Amniotic epithelial cell (primary cell): ENCODE measurements around the gene AMBP.

Experiments
- DNase-seq: peaks from one replicate; pipeline ENCODE4 v3.0.0-alpha.2; 2010; ENCODE audit warnings: low read depth

AMBP gene

GRCh38 chr9:114072184-114073140 lies 5.6 kb downstream of the AMBP start:
- DNase-seq = no peak

- DNase-seq = no peak
These were observed 6.8 kb downstream of the AMBP start for GRCh38 chr9:114071197-114071795.

- no peak for DNase-seq
These were observed 7.7 kb downstream of the AMBP start for GRCh38 chr9:114070188-114071103.

- no peak for DNase-seq
These were observed 8.5 kb downstream of the AMBP start for GRCh38 chr9:114069476-114070187.

DNA sequence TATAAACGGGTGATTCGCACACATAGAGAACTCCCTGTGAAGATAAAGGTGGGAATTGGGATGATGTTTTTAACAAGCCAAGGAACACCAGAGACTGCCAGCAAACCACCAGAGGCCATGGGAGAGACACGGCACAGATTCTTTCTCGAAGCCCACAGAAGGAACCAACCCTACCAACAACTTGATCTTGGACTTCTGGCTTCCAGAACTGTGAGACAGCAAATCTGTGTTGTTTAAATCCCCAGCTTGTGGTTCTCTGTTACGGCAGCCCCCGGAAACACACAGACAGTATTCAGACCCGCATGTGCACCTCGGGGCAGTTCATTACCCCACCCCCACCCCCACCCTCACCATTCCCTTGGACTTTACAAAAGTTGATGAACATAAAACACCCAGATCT lies 12.8 kb downstream of the AMBP start:
- no peak for DNase-seq

DNA sequence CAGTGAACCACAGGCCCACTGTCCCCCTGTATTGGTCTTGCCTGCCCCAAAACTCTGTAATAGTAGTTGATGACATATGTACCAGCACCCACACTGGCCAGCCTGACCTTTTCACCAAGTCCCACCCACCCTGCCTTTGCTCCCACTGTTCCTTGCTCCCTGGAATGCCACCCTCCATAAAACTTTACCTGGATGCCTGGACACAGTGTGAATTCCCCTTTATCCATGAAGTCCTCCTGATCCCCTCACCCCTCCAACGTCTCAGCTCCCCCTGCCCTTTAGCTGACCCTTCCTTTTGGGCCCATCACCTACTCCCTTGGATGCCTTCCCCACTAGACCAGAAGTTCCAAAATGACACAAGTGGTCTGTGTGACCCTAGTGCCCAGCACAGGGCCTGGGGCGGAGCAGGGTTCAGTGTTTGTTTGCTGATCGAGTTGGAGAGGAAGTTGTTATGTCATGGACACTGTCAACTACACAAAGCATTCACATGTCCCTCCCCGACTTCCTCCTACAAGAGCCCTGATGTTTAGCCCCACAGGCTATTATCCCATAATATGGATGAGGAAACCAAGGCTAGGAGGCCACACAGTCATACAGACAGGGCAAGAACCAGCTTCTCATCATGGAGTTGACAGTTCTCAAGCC lies 16.1 kb downstream of the AMBP start:
- DNase-seq = no peak

- DNase-seq = no peak
These were observed 16.8 kb downstream of the AMBP start for GRCh38 chr9:114061292-114061691.

DNA sequence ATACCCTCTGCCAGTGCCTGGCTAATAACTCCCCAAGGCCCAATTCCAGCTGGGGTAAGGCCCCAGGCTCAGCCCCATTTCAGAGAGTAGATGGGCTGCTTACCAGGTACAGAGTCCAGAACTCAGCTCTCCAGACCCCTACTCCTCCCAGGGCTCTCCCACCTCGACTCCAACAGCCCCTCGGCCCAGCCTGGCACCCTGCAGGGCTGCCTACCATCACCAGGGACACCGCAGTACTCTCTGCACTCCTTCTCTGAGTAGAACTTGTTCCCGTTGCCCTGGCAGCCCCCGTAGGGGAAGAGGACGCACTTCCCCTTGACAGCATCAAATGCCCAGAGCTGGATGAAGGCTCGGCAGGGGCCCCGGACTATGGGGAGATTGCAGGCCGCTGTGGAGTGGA lies 17.4 kb downstream of the AMBP start:
- DNase-seq = no peak

- no peak for DNase-seq
These were observed 18.0 kb downstream of the AMBP start for GRCh38 chr9:114060070-114060469.

GRCh38 chr9:114059047-114059803 lies 18.9 kb downstream of the AMBP start:
- no peak for DNase-seq

DNA sequence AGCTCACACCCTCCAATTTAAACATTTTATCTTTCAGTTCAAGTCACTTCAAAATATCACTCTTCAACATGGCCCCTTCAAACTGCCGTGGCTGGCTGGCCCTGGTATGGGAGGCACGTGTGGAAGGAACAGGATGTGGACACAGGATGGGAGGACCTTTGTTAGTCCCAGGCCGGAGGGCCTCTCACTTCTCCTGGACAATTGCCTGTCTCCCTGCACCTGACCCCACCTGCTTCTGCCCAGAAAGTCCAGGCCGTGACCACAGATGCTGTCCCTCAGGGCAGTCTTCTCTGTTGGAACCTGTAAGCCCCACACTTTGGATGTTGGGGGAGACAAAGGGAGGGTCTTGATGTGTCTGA lies 19.4 kb downstream of the AMBP start:
- DNase-seq = no peak

DNA sequence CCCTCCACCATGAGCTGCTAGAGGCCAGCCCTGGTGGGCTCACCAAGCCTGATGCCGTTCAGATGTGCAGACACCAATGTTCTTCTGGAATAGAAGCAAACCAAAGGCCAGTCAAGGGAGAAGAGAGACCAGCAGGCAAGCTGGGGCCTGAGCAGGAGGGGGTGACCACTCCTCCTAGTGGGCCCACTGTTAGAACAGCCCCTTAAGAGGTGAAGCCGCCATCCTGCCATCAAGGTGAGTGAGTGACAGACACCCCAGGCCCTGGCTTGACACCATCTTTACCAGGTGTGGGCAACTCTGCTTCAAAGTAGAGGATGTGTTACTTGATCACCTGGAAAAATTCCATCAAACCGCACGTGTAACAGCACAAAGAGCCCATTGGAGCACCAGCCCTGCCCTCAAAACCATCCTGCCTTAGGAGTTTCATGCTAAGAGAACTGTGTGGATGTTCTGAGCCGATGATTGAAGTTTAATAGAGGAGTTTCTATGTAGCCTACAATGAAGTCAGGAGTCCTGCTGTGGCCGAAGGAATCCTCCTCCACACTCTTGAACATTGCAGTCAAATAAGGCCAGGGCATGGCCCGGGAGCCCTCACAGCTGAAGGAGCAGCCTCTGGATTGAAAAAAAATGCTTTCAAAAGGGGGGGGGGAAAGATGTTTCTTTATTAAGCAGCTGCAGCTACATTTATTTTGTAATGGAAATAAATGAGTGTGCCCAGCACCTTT lies 20.8 kb downstream of the AMBP start:
- DNase-seq = no peak

GRCh38 chr9:114056527-114056926 lies 21.6 kb downstream of the AMBP start:
- DNase-seq = no peak

DNA sequence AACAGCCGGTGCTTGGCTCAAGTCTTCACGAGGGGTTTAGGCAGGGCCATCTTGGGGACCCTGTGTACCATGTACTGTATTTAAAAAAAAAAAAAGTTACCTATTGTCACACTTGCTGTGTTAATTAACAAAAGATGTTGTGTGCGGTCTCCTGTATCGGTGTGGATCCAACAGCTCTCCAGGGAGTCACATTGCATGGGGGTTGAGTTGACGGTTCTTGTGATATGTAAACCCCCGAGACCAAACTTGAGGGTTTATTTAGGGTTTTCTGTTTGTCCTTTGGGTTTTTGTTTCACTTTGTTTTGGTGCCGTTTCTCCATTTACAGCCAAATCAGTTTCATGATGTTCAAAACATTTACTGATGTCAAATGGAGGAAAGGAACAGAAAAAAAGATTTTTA lies 22.2 kb downstream of the AMBP start:
- no peak for DNase-seq

GRCh38 chr9:114055061-114055460 lies 23.0 kb downstream of the AMBP start:
- DNase-seq = no peak

DNA sequence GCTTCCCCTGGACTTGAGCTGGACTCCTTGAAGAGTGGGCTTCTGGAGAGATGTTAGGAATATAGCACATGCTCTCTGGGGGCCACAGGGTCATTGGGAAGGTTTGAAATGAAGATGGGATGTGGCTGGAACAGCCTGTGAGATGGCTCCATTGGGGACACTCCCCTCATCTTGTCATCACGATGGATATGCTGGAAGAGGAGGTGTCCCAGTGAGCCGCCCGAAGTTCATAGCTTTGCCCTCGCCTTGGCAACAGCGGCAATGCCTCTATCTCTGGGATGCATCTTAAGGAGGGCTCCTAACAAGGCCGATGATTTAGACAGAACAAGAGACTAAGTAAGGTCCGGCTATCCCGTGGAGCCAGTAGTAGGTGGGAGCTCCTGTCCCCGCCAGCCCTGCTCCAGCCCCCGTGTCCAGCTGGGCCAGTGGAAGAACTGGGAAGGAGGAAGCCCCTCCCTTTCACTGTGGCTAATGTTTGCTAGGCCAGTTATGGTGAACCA lies 23.9 kb downstream of the AMBP start:
- no peak for DNase-seq

- DNase-seq = no peak
These were observed 24.7 kb downstream of the AMBP start for GRCh38 chr9:114053246-114054005.

GRCh38 chr9:114051706-114052105 lies 26.4 kb downstream of the AMBP start:
- no peak for DNase-seq

- no peak for DNase-seq
These were observed 26.8 kb downstream of the AMBP start for GRCh38 chr9:114051281-114051680.
